ENCODE measurements around the gene AATK. TPM values are rescaled to one million over a fixed set of nuclear protein-coding genes. Genes with fewer than 3 reads are reported as not detected.

Gene AATK
- total and polyA plus RNA-seq, 12 donors, result 0.73 to 23.3 (median 9.9) TPM

- intact Hi-C loops (cut with DNase I), result loop anchor here in 1 of 2 donors (5.0 kb wide), 1 partner anchor 60 kb away; no protein-coding TSS in a partner anchor
- Histone ChIP-seq H3K27me3 (no peaks in the 10 kb centered on the region), H3K4me1 (replicated peaks in 1 of 2) (no peaks in the 10 kb centered on the region), H3K27ac (no peak overlapping the region), H3K4me3 (no peak overlapping the region), H3K9me3 (replicated peaks in 1 of 3) (no peaks in the 10 kb centered on the region), H3K36me3 (replicated peaks in 1 of 2) (no peaks in the 10 kb centered on the region)
- no peak for DNase-seq
- TF ChIP-seq, protein P1, sequence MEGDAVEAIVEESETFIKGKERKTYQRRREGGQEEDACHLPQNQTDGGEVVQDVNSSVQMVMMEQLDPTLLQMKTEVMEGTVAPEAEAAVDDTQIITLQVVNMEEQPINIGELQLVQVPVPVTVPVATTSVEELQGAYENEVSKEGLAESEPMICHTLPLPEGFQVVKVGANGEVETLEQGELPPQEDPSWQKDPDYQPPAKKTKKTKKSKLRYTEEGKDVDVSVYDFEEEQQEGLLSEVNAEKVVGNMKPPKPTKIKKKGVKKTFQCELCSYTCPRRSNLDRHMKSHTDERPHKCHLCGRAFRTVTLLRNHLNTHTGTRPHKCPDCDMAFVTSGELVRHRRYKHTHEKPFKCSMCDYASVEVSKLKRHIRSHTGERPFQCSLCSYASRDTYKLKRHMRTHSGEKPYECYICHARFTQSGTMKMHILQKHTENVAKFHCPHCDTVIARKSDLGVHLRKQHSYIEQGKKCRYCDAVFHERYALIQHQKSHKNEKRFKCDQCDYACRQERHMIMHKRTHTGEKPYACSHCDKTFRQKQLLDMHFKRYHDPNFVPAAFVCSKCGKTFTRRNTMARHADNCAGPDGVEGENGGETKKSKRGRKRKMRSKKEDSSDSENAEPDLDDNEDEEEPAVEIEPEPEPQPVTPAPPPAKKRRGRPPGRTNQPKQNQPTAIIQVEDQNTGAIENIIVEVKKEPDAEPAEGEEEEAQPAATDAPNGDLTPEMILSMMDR (IDR thresholded peaks at IDR 0.05), result no peak
- no peak for TF ChIP-seq POLR2A (IDR thresholded peaks at IDR 0.05)
- 94 to 99% (median 97%) methylated on average over 6 to 10 of the region's 10 CpGs for WGBS, 4 donors
Measured at GRCh38 chr17:81202318-81202717, 36.3 kb upstream of the AATK start.

DNA sequence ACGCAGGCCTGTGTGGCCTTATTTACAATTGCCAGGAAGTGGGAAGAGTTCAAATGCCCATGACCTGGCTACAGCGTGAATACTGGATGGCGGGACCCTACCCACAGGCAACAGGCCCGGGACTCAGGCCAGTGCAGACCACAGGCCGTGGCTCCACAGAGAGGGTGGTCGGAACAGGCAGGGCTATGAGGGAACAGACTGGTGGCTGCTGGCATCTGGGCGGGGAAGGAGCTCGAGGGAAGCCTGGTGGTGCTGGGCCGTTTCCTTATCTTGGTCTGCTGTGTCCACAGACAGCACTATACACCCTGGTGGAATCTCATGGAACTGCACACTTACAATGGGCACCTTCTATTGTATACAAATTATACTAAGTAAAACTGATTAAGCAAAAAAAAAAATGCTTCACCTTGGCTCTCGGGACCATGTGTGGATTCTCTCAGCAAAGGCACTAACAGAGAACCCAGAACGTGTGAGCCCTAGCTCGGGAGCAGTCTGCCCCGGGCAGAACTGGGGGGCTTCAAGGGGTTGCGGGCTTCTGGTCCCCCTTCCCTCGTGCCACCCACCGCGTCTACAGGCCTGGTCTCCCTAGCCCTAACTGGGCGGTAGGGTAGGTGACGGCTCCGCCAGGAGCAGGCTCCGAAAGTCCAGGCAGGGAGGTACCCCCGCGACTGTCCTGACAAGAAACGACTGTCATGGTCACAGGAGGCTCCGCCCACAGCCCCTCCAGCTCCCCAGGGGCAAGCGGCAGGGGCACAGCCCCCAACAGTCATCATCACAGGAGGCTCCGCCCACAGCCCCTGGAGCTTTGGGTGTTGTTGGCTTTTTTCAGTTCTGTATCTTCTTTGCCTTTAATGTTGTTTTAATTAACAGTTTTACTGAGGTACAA is 34.9 kb upstream of the AATK start:
- WGBS, 4 donors, result 62 to 80% (median 73%) methylated on average over 12 to 27 of the region's 27 CpGs
- Histone ChIP-seq H3K36me3 (replicated peaks in 1 of 2) (no peaks in the 10 kb centered on the region), H3K4me1 (replicated peaks in 1 of 2) (no peaks in the 10 kb centered on the region), H3K4me3 (no peak overlapping the region), H3K27me3 (no peaks in the 10 kb centered on the region), H3K27ac (no peak overlapping the region), H3K9me3 (replicated peaks in 1 of 3) (no peaks in the 10 kb centered on the region)
- intact Hi-C loops (cut with DNase I), result loop anchor here in 1 of 2 donors (5.0 kb wide), 1 partner anchor 59 kb away; no protein-coding TSS in a partner anchor
- TF ChIP-seq POLR2A (IDR thresholded peaks at IDR 0.05), result no peak
- TF ChIP-seq, protein P1 (IDR thresholded peaks at IDR 0.05), result peak; percentile 57 to 67 (median 63)
- peak; percentile 55 to 84 (median 70) for DNase-seq

DNA sequence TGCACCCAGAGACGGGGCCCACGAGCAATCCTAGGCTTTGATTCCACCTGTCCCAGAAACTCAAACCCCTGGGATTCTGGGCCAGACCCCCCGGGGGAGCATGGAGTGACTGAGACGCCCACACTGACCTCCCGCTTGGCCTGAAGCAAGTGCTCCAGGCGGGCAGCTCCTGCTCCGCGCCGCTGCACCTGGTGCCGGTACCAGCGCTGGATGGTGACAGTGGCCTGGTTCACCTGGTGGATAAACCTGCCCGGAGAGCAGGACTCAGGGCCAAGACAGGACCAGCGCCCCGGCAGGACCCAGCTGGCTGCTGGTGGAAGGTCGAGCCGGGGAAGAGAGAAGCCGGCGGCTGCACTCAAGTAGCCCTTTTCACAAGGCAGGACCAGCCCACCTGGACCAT is 34.2 kb upstream of the AATK start:
- WGBS, 4 donors, result 92 to 97% (median 92%) methylated on average over 9 to 18 of the region's 18 CpGs; no CpG with 5 or more reads in 1 of the 4 donors
- no peak overlapping the region for H3K27ac ChIP-seq

DNA sequence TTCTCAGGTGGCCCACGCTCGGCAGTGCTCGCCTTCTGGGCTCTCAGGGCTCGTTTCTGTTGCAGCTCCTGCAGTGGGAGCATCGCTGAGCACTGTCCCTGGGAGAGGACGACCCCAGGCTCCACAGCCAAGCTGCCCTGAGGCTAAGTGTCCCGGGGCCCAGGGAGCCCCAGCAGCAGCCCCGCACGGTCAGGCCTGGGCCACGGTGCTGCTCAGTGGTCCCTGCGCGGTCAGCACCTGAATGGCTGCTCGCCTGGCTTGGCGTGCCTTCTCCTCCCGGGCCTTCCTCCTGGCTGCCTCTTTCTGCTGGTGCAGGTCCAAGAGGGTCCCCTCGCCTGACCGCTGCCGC is 33.4 kb upstream of the AATK start:
- H3K4me3 ChIP-seq, result no peak overlapping the region
- TF ChIP-seq, protein P1 (IDR thresholded peaks at IDR 0.05), result no peak
- no peak for TF ChIP-seq POLR2A (IDR thresholded peaks at IDR 0.05)
- DNase-seq, result no peak
- WGBS, 4 donors, result 95 to 96% (median 96%) methylated on average over 9 to 18 of the region's 18 CpGs
- intact Hi-C loops (cut with DNase I), result loop anchor here in 1 of 2 donors (5.0 kb wide), 1 partner anchor 57 kb away; no protein-coding TSS in a partner anchor
- H3K9me3 ChIP-seq (replicated peaks in 1 of 3), result no peaks in the 10 kb centered on the region
- H3K27me3 ChIP-seq, result no peaks in the 10 kb centered on the region
- H3K27ac ChIP-seq, result no peak overlapping the region
- H3K36me3 ChIP-seq (replicated peaks in 1 of 2), result no peaks in the 10 kb centered on the region
- H3K4me1 ChIP-seq (replicated peaks in 1 of 2), result no peaks in the 10 kb centered on the region

More for the DNA sequence above, 34.2 kb upstream of the AATK start:
- Histone ChIP-seq H3K36me3 (replicated peaks in 1 of 2) (no peaks in the 10 kb centered on the region), H3K27me3 (no peaks in the 10 kb centered on the region), H3K4me1 (replicated peaks in 1 of 2) (no peaks in the 10 kb centered on the region), H3K9me3 (replicated peaks in 1 of 3) (no peaks in the 10 kb centered on the region), H3K4me3 (no peak overlapping the region)
- no peak for DNase-seq
- intact Hi-C loops (cut with DNase I), result loop anchor here in 1 of 2 donors (5.0 kb wide), 1 partner anchor 58 kb away; no protein-coding TSS in a partner anchor
- TF ChIP-seq POLR2A (IDR thresholded peaks at IDR 0.05), result no peak
- TF ChIP-seq, protein P1 (IDR thresholded peaks at IDR 0.05), result no peak

Data from adrenal gland (tissue), 12 donors.